Measurements from ENCODE around the gene CEACAM3. TPM values are rescaled to one million over a fixed set of nuclear protein-coding genes. Genes with fewer than 3 reads are reported as not detected.

CEACAM3 gene
- total and polyA plus RNA-seq, 2 of the 8 experiments (the other 6 are each of a cell fraction or from before 2014, with no cell fraction given), result not detected

DNA sequence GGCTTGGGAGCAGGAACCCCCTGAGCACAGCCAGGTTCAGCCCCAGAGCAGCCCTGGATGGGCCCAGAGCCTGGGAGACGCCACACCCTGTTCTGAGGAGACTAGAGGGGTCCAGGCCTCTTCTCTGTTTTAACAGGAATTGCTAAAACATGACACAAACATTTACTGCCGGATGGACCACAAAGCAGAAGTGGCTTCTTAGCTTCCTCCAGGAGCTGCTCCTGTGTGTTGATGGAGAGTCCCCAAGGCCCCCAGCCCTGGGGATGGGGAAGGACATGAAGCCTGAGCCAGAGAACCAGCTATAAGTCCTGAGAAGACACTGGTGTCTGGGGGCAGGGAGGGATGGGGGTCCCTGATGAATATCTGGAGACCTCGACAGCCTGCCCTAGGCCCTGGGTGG lies 14.6 kb downstream of the CEACAM3 start:
- no peak overlapping the region for H2BK15ac ChIP-seq (ENCODE audit: low read length)
- no peak overlapping the region for H4K5ac ChIP-seq (ENCODE audit: insufficient read length, low read depth, low read length)
- no peak overlapping the region for H2BK5ac ChIP-seq (ENCODE audit: low read depth, low read length)
- no peak overlapping the region for H3K27ac ChIP-seq (ENCODE audit: low read depth, low read length)
- no peak overlapping the region for H2BK20ac ChIP-seq (ENCODE audit: low read length)
- H3K18ac ChIP-seq (ENCODE audit: extremely low read depth, low read length), result no peak overlapping the region
- no peak overlapping the region for H3K9ac ChIP-seq (replicated peaks in 1 of 4; ENCODE audit: extremely low read depth in 1 of 4, low read depth in 3 of 4, low read length in 3 of 4)
- no peak overlapping the region for H3K14ac ChIP-seq (ENCODE audit: insufficient read length)
- H2BK12ac ChIP-seq (ENCODE audit: low read depth, low read length), result no peak overlapping the region
- no peaks in the 10 kb centered on the region for H3K36me3 ChIP-seq (ENCODE audit: control insufficient read depth in 2 of 4, insufficient read depth in 4 of 4, low read length in 3 of 4)
- FAIRE-seq, result no peak
- no peak overlapping the region for H4K91ac ChIP-seq (replicated peaks; ENCODE audit: insufficient read length, low read length)
- H3K4me2 ChIP-seq (ENCODE audit: insufficient read depth in 1 of 2, low read depth in 2 of 2, low read length in 2 of 2), result no peak overlapping the region
- ChIA-PET POLR2A (ENCODE audit: partially characterized antibody) (interaction anchor here (1.2 kb wide), 1 partner anchor 48 kb away, joined by 3 read pairs; no protein-coding TSS in a partner anchor), CTCF (ENCODE audit: partially characterized antibody) (interaction anchor here (0.6 to 1.8 kb wide), 5 partner anchors 12 to 679 kb away, joined by 3 to 7 read pairs (median 3); no protein-coding TSS in a partner anchor)
- no peak overlapping the region for H2BK120ac ChIP-seq (replicated peaks; ENCODE audit: low read depth, low read length)
- H3K23me2 ChIP-seq (ENCODE audit: low read depth, low read length), result no peaks in the 10 kb centered on the region
- no peak overlapping the region for H2AK5ac ChIP-seq (ENCODE audit: low read depth, low read length)
- no peaks in the 10 kb centered on the region for H3K79me2 ChIP-seq (ENCODE audit: control insufficient read depth in 1 of 2, insufficient read depth in 2 of 2, low read length in 2 of 2)
- no peak overlapping the region for H3K4ac ChIP-seq (replicated peaks; ENCODE audit: insufficient read length, low read depth, low read length)
- 70% methylated on average over 3 of the region's 3 CpGs; no CpG with 5 or more reads in 1 of the 2 experiments for WGBS, 2 experiments (ENCODE audit: extremely low coverage in 1 of 2, insufficient coverage in 1 of 2, insufficient read length in 1 of 2, insufficient replicate concordance in 2 of 2, low coverage in 1 of 2, low lambda C conversion rate in 2 of 2, missing lambda C conversion rate in 1 of 2)
- peaks cover 79 to 81% of the 10 kb centered on the region in 2 experiments for H3K9me3 ChIP-seq (ENCODE audit: insufficient read depth in 2 of 2, low read depth in 1 of 2, low read length in 1 of 2)
- H3K23ac ChIP-seq (ENCODE audit: insufficient read length), result no peak overlapping the region
- peaks cover 0 to 1% of the 10 kb centered on the region in 2 experiments for H4K20me1 ChIP-seq (replicated peaks in 1 of 2; ENCODE audit: control insufficient read depth in 1 of 2, insufficient read depth in 2 of 2, low read length in 2 of 2)
- no peak for DNase-seq (ENCODE audit: low read depth in 1 of 2, low spot score in 2 of 2)
- H3K4me1 ChIP-seq (replicated peaks in 1 of 4; ENCODE audit: control insufficient read depth in 3 of 4, insufficient read depth in 4 of 4, low read length in 3 of 4), result no peaks in the 10 kb centered on the region
- no peak overlapping the region for H3K56ac ChIP-seq (replicated peaks; ENCODE audit: insufficient read length, low read depth, low read length)
- no peak overlapping the region for H3K4me3 ChIP-seq (ENCODE audit: extremely low read depth in 1 of 4, insufficient read depth in 2 of 4, low read depth in 3 of 4, low read length in 4 of 4)
- H3K27me3 ChIP-seq (replicated peaks in 1 of 4; ENCODE audit: control insufficient read depth in 3 of 4, extremely low read depth in 1 of 4, insufficient read depth in 3 of 4, low read length in 3 of 4), result no peaks in the 10 kb centered on the region
- H4K8ac ChIP-seq (ENCODE audit: extremely low read depth, insufficient read depth, low read length), result no peak overlapping the region
- H2AFZ ChIP-seq (ENCODE audit: low read length), result no peak overlapping the region
- no peaks in the 10 kb centered on the region; the same call in 1 of the 2 replicates for H3K79me1 ChIP-seq (ENCODE audit: low read depth, low read length)
- TF ChIP-seq, protein P1, sequence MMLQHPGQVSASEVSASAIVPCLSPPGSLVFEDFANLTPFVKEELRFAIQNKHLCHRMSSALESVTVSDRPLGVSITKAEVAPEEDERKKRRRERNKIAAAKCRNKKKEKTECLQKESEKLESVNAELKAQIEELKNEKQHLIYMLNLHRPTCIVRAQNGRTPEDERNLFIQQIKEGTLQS (IDR thresholded peaks at IDR 0.05; ENCODE audit: insufficient read depth, low read depth, low read length), result no peak
- TF ChIP-seq BCL11A (IDR thresholded peaks at IDR 0.05; ENCODE audit: low read depth in 2 of 2, low read length in 2 of 2) (no peak), BRCA1 (IDR thresholded peaks at IDR 0.05; ENCODE audit: low read depth, low read length) (no peak), TEAD4 (IDR thresholded peaks at IDR 0.05; ENCODE audit: low read depth, low read length) (no peak), CREB1 (IDR thresholded peaks at IDR 0.05) (no peak), CEBPB (IDR thresholded peaks at IDR 0.05; ENCODE audit: low read depth, low read length) (no peak), GABPA (IDR thresholded peaks at IDR 0.05; ENCODE audit: borderline replicate concordance, insufficient read depth, low read length) (no peak), TBP (IDR thresholded peaks at IDR 0.05; ENCODE audit: low read depth, low read length) (no peak), JUND (IDR thresholded peaks at IDR 0.05; ENCODE audit: low read length) (no peak), SIN3A (conservative IDR thresholded peaks at IDR 0.05 in 1 of 2, IDR thresholded peaks at IDR 0.05 in 1 of 2; ENCODE audit: low read depth in 1 of 2, low read length in 2 of 2) (no peak), TCF12 (IDR thresholded peaks at IDR 0.05; ENCODE audit: low read depth, low read length) (no peak), KDM4A (IDR thresholded peaks at IDR 0.05; ENCODE audit: low read depth, low read length, severe bottlenecking) (no peak), SRF (IDR thresholded peaks at IDR 0.05; ENCODE audit: low read depth, low read length) (no peak)

All from H1 (cell line).